CD4-positive, alpha-beta T cell treated with Interleukin-17A for 1 hour (primary cell): ENCODE results near the gene UNK.

Experiments
- DNase-seq: peaks from one replicate; pipeline ENCODE4 v3.0.0-alpha.2; 2020

The UNK gene, protein sequence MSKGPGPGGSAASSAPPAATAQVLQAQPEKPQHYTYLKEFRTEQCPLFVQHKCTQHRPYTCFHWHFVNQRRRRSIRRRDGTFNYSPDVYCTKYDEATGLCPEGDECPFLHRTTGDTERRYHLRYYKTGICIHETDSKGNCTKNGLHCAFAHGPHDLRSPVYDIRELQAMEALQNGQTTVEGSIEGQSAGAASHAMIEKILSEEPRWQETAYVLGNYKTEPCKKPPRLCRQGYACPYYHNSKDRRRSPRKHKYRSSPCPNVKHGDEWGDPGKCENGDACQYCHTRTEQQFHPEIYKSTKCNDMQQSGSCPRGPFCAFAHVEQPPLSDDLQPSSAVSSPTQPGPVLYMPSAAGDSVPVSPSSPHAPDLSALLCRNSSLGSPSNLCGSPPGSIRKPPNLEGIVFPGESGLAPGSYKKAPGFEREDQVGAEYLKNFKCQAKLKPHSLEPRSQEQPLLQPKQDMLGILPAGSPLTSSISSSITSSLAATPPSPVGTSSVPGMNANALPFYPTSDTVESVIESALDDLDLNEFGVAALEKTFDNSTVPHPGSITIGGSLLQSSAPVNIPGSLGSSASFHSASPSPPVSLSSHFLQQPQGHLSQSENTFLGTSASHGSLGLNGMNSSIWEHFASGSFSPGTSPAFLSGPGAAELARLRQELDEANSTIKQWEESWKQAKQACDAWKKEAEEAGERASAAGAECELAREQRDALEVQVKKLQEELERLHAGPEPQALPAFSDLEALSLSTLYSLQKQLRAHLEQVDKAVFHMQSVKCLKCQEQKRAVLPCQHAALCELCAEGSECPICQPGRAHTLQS

GRCh38 chr17:75784473-75785015 lies at the start of gene UNK:
Gene UNK, plus strand, starts transcription at chr17:75784806. Its CDS starts 75 bp downstream, at chr17:75784881.
- DNase-seq = peak; percentile 99

DNA sequence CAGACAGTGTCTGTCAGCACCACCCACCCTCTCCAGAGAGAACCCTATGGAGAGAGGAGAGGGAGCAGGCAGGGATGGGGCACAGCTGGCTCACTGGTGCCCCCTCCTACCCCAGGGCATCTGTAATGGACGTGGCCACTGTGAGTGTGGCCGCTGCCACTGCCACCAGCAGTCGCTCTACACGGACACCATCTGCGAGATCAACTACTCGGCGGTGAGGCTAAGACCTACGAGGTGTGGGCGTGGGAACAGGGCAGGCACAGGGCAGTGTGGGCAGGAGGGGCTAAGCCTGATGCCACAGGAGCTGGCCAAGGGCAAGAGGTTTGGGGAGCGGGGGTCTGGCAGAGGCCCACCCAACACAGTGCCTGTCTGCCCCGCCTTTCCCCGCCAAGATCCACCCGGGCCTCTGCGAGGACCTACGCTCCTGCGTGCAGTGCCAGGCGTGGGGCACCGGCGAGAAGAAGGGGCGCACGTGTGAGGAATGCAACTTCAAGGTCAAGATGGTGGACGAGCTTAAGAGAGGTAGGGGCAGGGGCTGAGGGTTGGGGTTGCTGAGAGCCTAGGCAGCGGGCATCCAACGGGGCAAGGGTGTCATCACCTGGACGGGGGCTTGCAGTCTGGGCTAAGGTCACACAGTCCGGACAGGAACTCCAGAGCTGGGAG lies 48.3 kb upstream of the UNK start:
- no peak for DNase-seq

DNA sequence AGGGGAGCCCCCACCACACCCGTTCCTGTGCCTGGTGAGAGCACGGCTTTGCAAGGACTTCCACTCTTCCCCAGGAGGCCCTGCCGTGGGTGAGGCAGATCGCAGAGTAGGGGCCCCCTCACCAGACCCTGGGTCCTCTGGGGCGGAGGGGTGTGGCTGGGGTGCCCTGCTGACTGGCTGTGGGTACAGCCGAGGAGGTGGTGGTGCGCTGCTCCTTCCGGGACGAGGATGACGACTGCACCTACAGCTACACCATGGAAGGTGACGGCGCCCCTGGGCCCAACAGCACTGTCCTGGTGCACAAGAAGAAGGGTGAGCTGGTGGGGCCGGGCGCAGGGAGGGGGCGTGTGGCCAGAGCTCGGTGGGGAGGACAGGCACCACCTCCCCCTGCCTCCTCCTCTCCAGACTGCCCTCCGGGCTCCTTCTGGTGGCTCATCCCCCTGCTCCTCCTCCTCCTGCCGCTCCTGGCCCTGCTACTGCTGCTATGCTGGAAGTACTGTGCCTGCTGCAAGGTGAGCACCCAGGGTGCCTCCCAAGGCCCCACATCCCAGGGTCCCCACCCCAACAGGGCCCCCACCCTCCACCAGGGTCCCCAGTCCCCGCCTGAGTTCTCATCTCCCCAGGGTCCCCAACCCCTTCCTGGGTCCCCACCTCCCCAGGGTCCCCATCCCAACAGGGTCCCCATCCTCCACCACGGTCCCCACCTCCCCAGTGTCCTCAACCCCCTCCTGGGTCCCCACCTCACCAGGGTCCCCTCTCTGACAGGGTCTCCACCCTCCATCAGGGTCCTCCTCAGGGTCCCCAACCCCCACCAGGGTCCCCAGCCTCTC lies 47.3 kb upstream of the UNK start:
- DNase-seq = no peak

DNA sequence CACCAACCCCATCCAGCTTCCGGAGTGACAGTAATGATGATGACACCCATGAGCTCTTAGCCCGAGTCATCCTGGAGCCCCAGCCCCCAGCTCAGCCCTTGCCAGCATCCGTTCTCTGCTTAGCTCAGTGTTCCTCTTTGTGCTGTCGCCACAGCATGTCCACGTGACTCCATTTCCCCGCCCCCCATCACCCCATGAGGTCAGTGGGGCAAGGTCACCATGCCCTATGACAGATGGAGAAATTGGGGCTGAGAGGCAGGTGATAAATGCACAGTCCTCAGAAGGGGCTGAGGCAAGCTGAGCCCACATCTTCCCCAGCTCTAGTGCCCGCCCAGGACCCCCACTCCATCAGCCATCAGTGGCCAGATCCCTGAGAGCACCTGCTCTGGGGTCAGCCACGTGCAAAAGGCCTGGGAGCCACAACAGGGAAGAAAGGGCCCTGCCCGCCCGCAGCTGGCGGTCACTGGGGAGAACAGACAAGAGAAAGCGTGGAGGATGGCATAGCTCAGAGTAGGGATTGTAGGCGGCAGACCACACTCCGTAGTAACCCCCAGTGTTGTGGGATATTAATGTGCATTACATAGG lies 46.3 kb upstream of the UNK start:
- no peak for DNase-seq

DNA sequence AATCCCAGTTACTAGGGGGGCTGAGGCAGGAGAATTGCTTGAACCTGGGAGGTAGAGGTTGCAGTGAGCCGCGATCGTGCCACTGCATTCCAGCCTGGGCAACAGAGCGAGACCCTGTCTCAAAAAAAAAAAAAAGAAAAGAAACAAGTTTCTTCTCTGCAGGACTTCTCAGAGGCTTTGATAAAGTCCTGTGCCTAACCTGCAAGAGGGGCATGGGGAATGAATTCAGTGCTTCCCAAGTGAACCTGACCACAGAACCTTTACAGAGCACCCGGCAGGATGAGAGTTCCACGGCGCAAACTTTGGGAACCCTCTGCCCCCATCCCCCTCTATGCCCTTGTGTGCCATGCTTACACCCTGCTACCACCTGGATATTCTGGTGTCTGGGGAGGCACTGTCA lies 45.4 kb upstream of the UNK start:
- no peak for DNase-seq

- no peak for DNase-seq
These were observed 44.8 kb upstream of the UNK start for GRCh38 chr17:75739801-75740200.

- DNase-seq = no peak
These were observed 44.4 kb upstream of the UNK start for GRCh38 chr17:75740215-75740614.

- DNase-seq = no peak
These were observed 44.0 kb upstream of the UNK start for GRCh38 chr17:75740631-75741077.

GRCh38 chr17:75742337-75742736 lies 42.3 kb upstream of the UNK start:
- DNase-seq = no peak

DNA sequence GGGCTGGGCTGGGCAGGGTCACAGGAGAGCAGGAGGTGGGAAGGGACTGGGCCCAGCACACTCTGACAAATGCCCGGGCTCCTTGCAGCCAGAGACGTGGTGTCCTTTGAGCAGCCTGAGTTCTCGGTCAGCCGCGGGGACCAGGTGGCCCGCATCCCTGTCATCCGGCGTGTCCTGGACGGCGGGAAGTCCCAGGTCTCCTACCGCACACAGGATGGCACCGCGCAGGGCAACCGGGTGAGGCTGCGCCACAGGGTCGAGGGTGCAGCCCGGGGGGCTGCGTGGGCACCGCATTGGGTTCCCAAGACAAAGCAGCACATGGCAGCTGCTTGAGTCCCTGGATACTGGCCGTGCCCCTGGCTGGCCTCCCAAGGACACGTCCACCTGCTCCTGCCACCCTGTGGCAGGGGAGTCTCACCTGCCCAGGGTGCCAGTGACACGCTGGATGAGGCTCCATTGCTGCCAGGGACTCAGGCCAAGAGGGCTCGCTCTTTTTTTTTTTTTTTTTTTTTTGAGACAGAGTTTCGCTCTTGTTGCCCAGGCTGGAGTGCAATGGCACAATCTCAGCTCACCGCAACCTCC lies 40.9 kb upstream of the UNK start:
- no peak for DNase-seq

GRCh38 chr17:75748706-75749105 lies 35.9 kb upstream of the UNK start:
- no peak for DNase-seq

- peak; percentile 87 for DNase-seq
These were observed 34.8 kb upstream of the UNK start for GRCh38 chr17:75749545-75750389.

- DNase-seq = no peak
These were observed 33.8 kb upstream of the UNK start for GRCh38 chr17:75750661-75751423.

GRCh38 chr17:75751676-75752404 lies 32.8 kb upstream of the UNK start:
- DNase-seq = no peak

- DNase-seq = no peak
These were observed 32.2 kb upstream of the UNK start for GRCh38 chr17:75752405-75752709.

- DNase-seq = no peak
These were observed 31.6 kb upstream of the UNK start for GRCh38 chr17:75752802-75753513.

- peak; percentile 73 for DNase-seq
These were observed 30.9 kb upstream of the UNK start for GRCh38 chr17:75753514-75754377.
